Astrocyte (in vitro differentiated cells and primary cell): Measurements from ENCODE around the gene UBE2C. TPM values are rescaled to one million over a fixed set of nuclear protein-coding genes. Genes with fewer than 3 reads are reported as not detected.

ENCODE experiments used
- DNase-seq: peaks from one replicate; pipeline ENCODE4 v3.0.0-alpha.2; 2010; ENCODE audit warnings: low read depth
- FAIRE-seq: peaks from 2 replicates; lab custom pipeline; 2011; peaks lifted over from hg19 to GRCh38; lab: Jason Lieb, UNC
- H2AFZ ChIP-seq: 2 replicates; pipeline ENCODE4 v1.6.0; 2012; ENCODE audit warnings: low read depth, low read length, inconsistent platforms
- H3K27ac ChIP-seq: 2 replicates; pipeline ENCODE4 v1.5.1; 2011; ENCODE audit warnings: low read depth, low read length, inconsistent platforms
- H3K27me3 ChIP-seq: 2 replicates; pipeline ENCODE4 v1.6.0; 2011; ENCODE audit warnings: low read length, inconsistent platforms; ENCODE audit not compliant: insufficient read depth
- H3K36me3 ChIP-seq: 2 replicates; pipeline ENCODE4 v1.5.1; 2011; ENCODE audit warnings: low read length, inconsistent platforms; ENCODE audit not compliant: insufficient read depth
- H3K4me1 ChIP-seq: 2 replicates; pipeline ENCODE4 v1.5.1; 2011; ENCODE audit warnings: low read length, inconsistent platforms; ENCODE audit not compliant: insufficient read depth
- H3K4me2 ChIP-seq: 2 replicates; pipeline ENCODE4 v1.6.0; 2012; ENCODE audit warnings: low read length, inconsistent platforms
- H3K4me3 ChIP-seq: 2 replicates; pipeline ENCODE4 v1.5.1; 2011; ENCODE audit warnings: low read depth, mild to moderate bottlenecking, low read length, inconsistent platforms; ENCODE audit not compliant: insufficient read depth
- H3K79me2 ChIP-seq: 2 replicates; pipeline ENCODE4 v1.6.0; 2012; ENCODE audit warnings: mild to moderate bottlenecking, low read length, inconsistent platforms; ENCODE audit not compliant: insufficient read depth
- H3K9ac ChIP-seq: 2 replicates; pipeline ENCODE4 v1.6.0; 2012; ENCODE audit warnings: mild to moderate bottlenecking, low read length, inconsistent platforms
- H3K9me3 ChIP-seq: 2 replicates; pipeline ENCODE4 v1.5.1; 2012; ENCODE audit warnings: low read depth, mild to moderate bottlenecking, low read length, inconsistent platforms; ENCODE audit not compliant: insufficient read depth
- H4K20me1 ChIP-seq: 2 replicates; pipeline ENCODE4 v1.6.0; 2012; ENCODE audit warnings: low read length, inconsistent platforms; ENCODE audit not compliant: insufficient read depth
- H3K27ac Mint-ChIP-seq: one replicate; pipeline ENCODE4 v1.8.0; 2021; ENCODE audit warnings: mild to moderate bottlenecking, mixed read lengths; ENCODE audit not compliant: unreplicated experiment
- H3K27me3 Mint-ChIP-seq: one replicate; pipeline ENCODE4 v1.8.0; 2021; ENCODE audit warnings: low read depth, mixed read lengths; ENCODE audit not compliant: unreplicated experiment
- H3K36me3 Mint-ChIP-seq: one replicate; pipeline ENCODE4 v1.8.0; 2021; ENCODE audit warnings: low read depth, mixed read lengths; ENCODE audit not compliant: unreplicated experiment
- H3K4me1 Mint-ChIP-seq: one replicate; pipeline ENCODE4 v1.8.0; 2021; ENCODE audit warnings: low read depth, mixed read lengths; ENCODE audit not compliant: unreplicated experiment
- H3K4me3 Mint-ChIP-seq: one replicate; pipeline ENCODE4 v1.8.0; 2021; ENCODE audit warnings: mild to moderate bottlenecking, moderate library complexity, mixed read lengths; ENCODE audit not compliant: unreplicated experiment
- H3K9me3 Mint-ChIP-seq: one replicate; pipeline ENCODE4 v1.8.0; 2021; ENCODE audit warnings: mild to moderate bottlenecking, mixed read lengths; ENCODE audit not compliant: unreplicated experiment
- EZH2 ChIP-seq: IDR thresholded peaks from 2 replicates; pipeline ENCODE4 v1.6.1; 2012; ENCODE audit warnings: mild to moderate bottlenecking, low read length, inconsistent platforms; ENCODE audit not compliant: insufficient read depth
- total RNA-seq: library from RNA; stranded (reverse); gene quantifications from 2 replicates; pipeline ENCODE4 v1.2.1, GENCODE V29; 2021
- TF ChIP-seq, protein P1 (sequence below): IDR thresholded peaks from 2 replicates; pipeline ENCODE4 v1.5.1; 2011; ENCODE audit warnings: low read depth, mild to moderate bottlenecking, inconsistent platforms, low read length, moderate library complexity; ENCODE audit not compliant: insufficient read depth

Gene UBE2C
- total RNA-seq, 1 donor from 2014 or later: 12.3 TPM

DNA sequence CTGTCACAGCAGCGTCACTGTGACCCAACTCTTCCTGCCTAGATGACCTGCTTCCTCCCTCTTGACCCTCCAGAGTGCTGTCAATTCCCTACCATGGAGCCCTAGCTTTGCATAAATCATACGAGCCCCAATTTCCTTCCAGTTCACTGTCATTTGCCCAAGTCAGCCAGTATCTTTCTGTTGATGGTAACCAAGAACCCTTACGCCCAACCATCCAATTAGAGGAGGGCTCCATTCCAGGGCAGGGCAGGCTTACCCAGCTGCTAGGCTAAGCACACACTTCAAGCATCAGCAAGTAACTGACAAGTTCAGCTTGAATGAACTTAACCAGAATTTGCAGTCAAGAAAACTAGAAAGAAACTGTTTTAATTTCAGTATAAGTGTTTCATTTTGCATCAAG lies 46.5 kb upstream of the UBE2C start:
- H3K4me1 ChIP-seq: no peaks in the 10 kb centered on the region
- DNase-seq (no peak), FAIRE-seq (no peak)
- H3K27me3 Mint-ChIP-seq: peaks cover 4% of the 10 kb centered on the region
- H3K4me2 ChIP-seq: no peak overlapping the region
- H3K27me3 ChIP-seq: no peaks in the 10 kb centered on the region
- no peak overlapping the region for H2AFZ ChIP-seq
- H3K4me3 ChIP-seq: no peak overlapping the region
- no peak overlapping the region for H3K27ac Mint-ChIP-seq
- H3K27ac ChIP-seq: no peak overlapping the region
- H3K4me3 Mint-ChIP-seq: no peak overlapping the region
- H3K9me3 Mint-ChIP-seq: peaks cover 3% of the 10 kb centered on the region
- H3K36me3 ChIP-seq: no peaks in the 10 kb centered on the region
- no peak for TF ChIP-seq EZH2
- TF ChIP-seq, protein P1, sequence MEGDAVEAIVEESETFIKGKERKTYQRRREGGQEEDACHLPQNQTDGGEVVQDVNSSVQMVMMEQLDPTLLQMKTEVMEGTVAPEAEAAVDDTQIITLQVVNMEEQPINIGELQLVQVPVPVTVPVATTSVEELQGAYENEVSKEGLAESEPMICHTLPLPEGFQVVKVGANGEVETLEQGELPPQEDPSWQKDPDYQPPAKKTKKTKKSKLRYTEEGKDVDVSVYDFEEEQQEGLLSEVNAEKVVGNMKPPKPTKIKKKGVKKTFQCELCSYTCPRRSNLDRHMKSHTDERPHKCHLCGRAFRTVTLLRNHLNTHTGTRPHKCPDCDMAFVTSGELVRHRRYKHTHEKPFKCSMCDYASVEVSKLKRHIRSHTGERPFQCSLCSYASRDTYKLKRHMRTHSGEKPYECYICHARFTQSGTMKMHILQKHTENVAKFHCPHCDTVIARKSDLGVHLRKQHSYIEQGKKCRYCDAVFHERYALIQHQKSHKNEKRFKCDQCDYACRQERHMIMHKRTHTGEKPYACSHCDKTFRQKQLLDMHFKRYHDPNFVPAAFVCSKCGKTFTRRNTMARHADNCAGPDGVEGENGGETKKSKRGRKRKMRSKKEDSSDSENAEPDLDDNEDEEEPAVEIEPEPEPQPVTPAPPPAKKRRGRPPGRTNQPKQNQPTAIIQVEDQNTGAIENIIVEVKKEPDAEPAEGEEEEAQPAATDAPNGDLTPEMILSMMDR: no peak
- no peaks in the 10 kb centered on the region for H3K9me3 ChIP-seq
- no peaks in the 10 kb centered on the region for H4K20me1 ChIP-seq
- H3K79me2 ChIP-seq: no peaks in the 10 kb centered on the region
- no peaks in the 10 kb centered on the region for H3K36me3 Mint-ChIP-seq
- no peak overlapping the region for H3K9ac ChIP-seq
- H3K4me1 Mint-ChIP-seq: peaks cover 2% of the 10 kb centered on the region

DNA sequence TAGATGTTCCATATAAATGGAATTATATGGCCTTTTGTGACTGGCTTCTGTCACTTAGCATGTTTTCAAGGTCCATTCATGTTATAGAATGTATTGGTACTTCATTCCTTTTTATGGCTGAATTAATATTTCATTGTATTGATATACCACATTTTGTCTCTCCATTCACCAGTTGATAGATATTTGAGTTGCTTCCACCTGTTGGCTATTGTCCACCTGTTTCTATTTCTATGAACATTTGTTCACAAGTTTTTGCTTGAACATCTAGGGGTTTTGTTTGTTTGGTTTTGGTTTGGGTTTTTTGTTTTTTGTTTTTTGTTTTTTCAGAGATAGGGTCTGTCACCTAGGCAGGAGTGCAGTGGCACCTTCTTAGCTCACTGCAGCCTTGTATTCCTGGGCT lies 44.0 kb upstream of the UBE2C start:
- TF ChIP-seq, protein P1: no peak
- TF ChIP-seq EZH2: no peak
- H3K79me2 ChIP-seq: no peaks in the 10 kb centered on the region
- no peak for DNase-seq
- H4K20me1 ChIP-seq: no peaks in the 10 kb centered on the region
- peaks cover 5% of the 10 kb centered on the region for H3K4me1 ChIP-seq
- H3K4me3 ChIP-seq: no peak overlapping the region
- Mint-ChIP-seq H3K27ac (no peak overlapping the region), H3K9me3 (no peaks in the 10 kb centered on the region), H3K27me3 (peaks cover 4% of the 10 kb centered on the region), H3K4me1 (peaks cover 11% of the 10 kb centered on the region), H3K4me3 (no peak overlapping the region), H3K36me3 (no peaks in the 10 kb centered on the region)
- no peak overlapping the region for H2AFZ ChIP-seq
- no peak overlapping the region for H3K4me2 ChIP-seq
- H3K9ac ChIP-seq: no peak overlapping the region
- no peaks in the 10 kb centered on the region for H3K9me3 ChIP-seq
- no peaks in the 10 kb centered on the region for H3K36me3 ChIP-seq
- H3K27me3 ChIP-seq: no peaks in the 10 kb centered on the region
- no peak for FAIRE-seq
- H3K27ac ChIP-seq: no peak overlapping the region

DNA sequence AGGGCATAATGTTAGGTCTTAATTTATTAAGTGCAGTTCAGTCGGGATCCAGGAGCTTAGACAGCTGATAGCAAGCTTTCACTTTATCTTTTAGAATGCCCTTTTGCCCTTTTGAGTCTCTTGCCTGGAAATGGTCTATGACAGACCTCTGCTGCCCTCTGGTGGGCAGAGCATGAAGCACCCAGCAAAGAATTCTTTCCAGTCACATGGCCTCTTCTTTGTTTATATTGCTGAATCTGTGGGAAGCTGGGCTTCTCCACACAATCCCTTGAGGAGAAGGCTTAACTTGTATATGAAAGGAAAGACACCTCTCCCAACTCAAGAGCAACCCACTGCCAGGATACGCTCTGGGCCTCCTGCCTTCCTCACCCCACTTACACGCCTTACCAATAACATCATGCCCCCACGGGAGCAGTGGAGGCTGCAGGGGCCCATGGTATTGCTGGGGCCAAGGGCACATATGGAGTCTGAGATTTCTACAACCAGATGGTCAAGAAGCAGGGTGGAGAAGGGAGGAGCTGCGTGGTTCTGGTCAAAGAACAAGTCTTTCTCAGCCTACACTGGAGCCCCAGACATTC lies 41.2 kb upstream of the UBE2C start:
- Histone ChIP-seq H3K4me3 (no peak overlapping the region), H4K20me1 (no peaks in the 10 kb centered on the region), H3K27me3 (no peaks in the 10 kb centered on the region), H3K36me3 (no peaks in the 10 kb centered on the region), H3K9ac (peak overlapping the region; percentile 35), H3K4me2 (peak overlapping the region; percentile 24), H3K27ac (no peak overlapping the region), H3K9me3 (no peaks in the 10 kb centered on the region), H2AFZ (peak overlapping the region; percentile 68), H3K79me2 (no peaks in the 10 kb centered on the region), H3K4me1 (peaks cover 5% of the 10 kb centered on the region)
- H3K27ac Mint-ChIP-seq: no peak overlapping the region
- FAIRE-seq: no peak
- TF ChIP-seq EZH2: no peak
- TF ChIP-seq, protein P1: peak; percentile 97
- peaks cover 12% of the 10 kb centered on the region for H3K4me1 Mint-ChIP-seq
- H3K36me3 Mint-ChIP-seq: no peaks in the 10 kb centered on the region
- H3K27me3 Mint-ChIP-seq: peaks cover 2% of the 10 kb centered on the region
- peak; percentile 45 for DNase-seq
- no peak overlapping the region for H3K4me3 Mint-ChIP-seq
- no peaks in the 10 kb centered on the region for H3K9me3 Mint-ChIP-seq
